H1 (cell line): ENCODE data around the gene CD48. TPM values are rescaled to one million over a fixed set of nuclear protein-coding genes. Genes with fewer than 3 reads are reported as not detected.

ENCODE experiments used
- CTCF ChIA-PET: fragments of 300-600 bp; sonication (Branson Sonifier 250); formaldehyde crosslinking; loops from one replicate; lab custom pipeline; 2021; ENCODE audit not compliant: partially characterized antibody; lab: Charles Lee
- POLR2A ChIA-PET: fragments of 300-600 bp; sonication (Branson Sonifier 250); formaldehyde crosslinking; loops from one replicate; lab custom pipeline; 2021; ENCODE audit warnings: inconsistent platforms; ENCODE audit not compliant: partially characterized antibody; lab: Charles Lee
- DNase-seq, 2 experiments: peaks; one replicate each; pipeline versions ENCODE4 v3.0.0 to v3.0.0-alpha.2; 2010 to 2022; ENCODE audit warnings: low spot score in 2 of 2, low read depth in 1 of 2, mixed read lengths in 1 of 2
- FAIRE-seq: peaks from 2 replicates; lab custom pipeline; 2011; peaks lifted over from hg19 to GRCh38; lab: Jason Lieb, UNC
- H2AFZ ChIP-seq: 2 replicates; pipeline ENCODE4 v1.8.1; 2012; ENCODE audit warnings: low read length, inconsistent platforms
- H2AK5ac ChIP-seq: 2 replicates; pipeline ENCODE4 v1.6.1; 2013; ENCODE audit warnings: low read depth, low read length
- H2BK120ac ChIP-seq: replicated peaks from 2 replicates; pipeline ENCODE3; 2013; ENCODE audit warnings: low read depth, low read length, inconsistent platforms
- H2BK12ac ChIP-seq: 2 replicates; pipeline ENCODE4 v1.6.1; 2013; ENCODE audit warnings: low read depth, low read length
- H2BK15ac ChIP-seq: 2 replicates; pipeline ENCODE4 v1.6.1; 2013; ENCODE audit warnings: low read length
- H2BK20ac ChIP-seq: 2 replicates; pipeline ENCODE4 v1.6.1; 2013; ENCODE audit warnings: low read length
- H2BK5ac ChIP-seq: 2 replicates; pipeline ENCODE4 v1.6.1; 2013; ENCODE audit warnings: low read depth, low read length
- H3K14ac ChIP-seq: 2 replicates; pipeline ENCODE4 v1.6.1; 2013; ENCODE audit warnings: inconsistent platforms; ENCODE audit not compliant: insufficient read length
- H3K18ac ChIP-seq: 2 replicates; pipeline ENCODE4 v1.6.1; 2013; ENCODE audit warnings: low read length; ENCODE audit errors: extremely low read depth
- H3K23ac ChIP-seq: 2 replicates; pipeline ENCODE4 v1.6.1; 2013; ENCODE audit warnings: inconsistent platforms; ENCODE audit not compliant: insufficient read length
- H3K23me2 ChIP-seq: 2 replicates; pipeline ENCODE4 v1.6.1; 2013; ENCODE audit warnings: low read depth, low read length
- H3K27ac ChIP-seq: 2 replicates; pipeline ENCODE4 v1.6.1; 2011; ENCODE audit warnings: low read depth, low read length, inconsistent platforms
- H3K27me3 ChIP-seq, 4 experiments: replicated peaks in 1 of 4; 1 replicate in 1 of 4; 2 replicates in 3 of 4; pipeline versions ENCODE4 v1.6.1 to v1.8.1; 2011 to 2013; ENCODE audit warnings: low read length in 3 of 4, mild to moderate bottlenecking in 3 of 4, inconsistent platforms in 2 of 4, mixed read lengths in 2 of 4, moderate library complexity in 1 of 4; ENCODE audit not compliant: control insufficient read depth in 3 of 4, insufficient read depth in 3 of 4; ENCODE audit errors: extremely low read depth in 1 of 4
- H3K36me3 ChIP-seq, 4 experiments: 2 replicates each; pipeline versions ENCODE4 v1.6.1 to v1.8.1; 2011 to 2013; ENCODE audit warnings: mild to moderate bottlenecking in 4 of 4, low read length in 3 of 4, moderate library complexity in 2 of 4, control low read depth in 1 of 4, inconsistent platforms in 1 of 4; ENCODE audit not compliant: insufficient read depth in 4 of 4, control insufficient read depth in 2 of 4
- H3K4ac ChIP-seq: replicated peaks from 2 replicates; pipeline ENCODE3; 2013; ENCODE audit warnings: low read length, low read depth, mixed read lengths, inconsistent platforms; ENCODE audit not compliant: insufficient read length
- H3K4me1 ChIP-seq, 4 experiments: replicated peaks in 1 of 4; 1 replicate in 1 of 4; 2 replicates in 3 of 4; pipeline versions ENCODE4 v1.6.1 to v1.8.1; 2011 to 2013; ENCODE audit warnings: low read length in 3 of 4, inconsistent platforms in 2 of 4, mixed read lengths in 1 of 4; ENCODE audit not compliant: insufficient read depth in 4 of 4, control insufficient read depth in 3 of 4
- H3K4me2 ChIP-seq, 2 experiments: 2 replicates each; pipeline versions ENCODE4 v1.6.1 to v1.8.1; 2011 to 2013; ENCODE audit warnings: low read depth in 2 of 2, low read length in 2 of 2, control low read depth in 1 of 2, inconsistent platforms in 1 of 2, mild to moderate bottlenecking in 1 of 2; ENCODE audit not compliant: insufficient read depth in 1 of 2
- H3K4me3 ChIP-seq, 4 experiments: fragments of 200-600, 300-600 bp in 1 of 4; sonication (generic), shearing (Covaris generic), sonication (Bioruptor Twin) in 1 of 4; 2 replicates each; pipeline versions ENCODE4 v1.5.1 to v1.8.1; 2011 to 2016; ENCODE audit warnings: low read length in 4 of 4, low read depth in 3 of 4, control low read depth in 2 of 4, inconsistent platforms in 2 of 4, mild to moderate bottlenecking in 2 of 4, mixed read lengths in 1 of 4, moderate library complexity in 1 of 4; ENCODE audit not compliant: insufficient read depth in 2 of 4; ENCODE audit errors: extremely low read depth in 1 of 4
- H3K56ac ChIP-seq: replicated peaks from 2 replicates; pipeline ENCODE3; 2013; ENCODE audit warnings: low read depth, mild to moderate bottlenecking, mixed read lengths, low read length, inconsistent platforms; ENCODE audit not compliant: insufficient read length
- H3K79me1 ChIP-seq: 2 replicates; pipeline ENCODE4 v1.6.1; 2013; ENCODE audit warnings: low read depth, low read length, control low read depth
- H3K79me2 ChIP-seq, 2 experiments: 2 replicates each; pipeline versions ENCODE4 v1.6.1 to v1.8.1; 2012 to 2013; ENCODE audit warnings: low read length in 2 of 2, mild to moderate bottlenecking in 2 of 2, inconsistent platforms in 1 of 2; ENCODE audit not compliant: insufficient read depth in 2 of 2, control insufficient read depth in 1 of 2
- H3K9ac ChIP-seq, 4 experiments: replicated peaks in 1 of 4; 1 replicate in 1 of 4; 2 replicates in 3 of 4; pipeline versions ENCODE4 v1.6.1 to v1.8.1; 2011 to 2013; ENCODE audit warnings: low read depth in 3 of 4, low read length in 3 of 4, control low read depth in 2 of 4, mild to moderate bottlenecking in 2 of 4, moderate library complexity in 2 of 4, inconsistent platforms in 1 of 4; ENCODE audit errors: extremely low read depth in 1 of 4
- H3K9me3 ChIP-seq, 2 experiments: 2 replicates each; pipeline versions ENCODE4 v1.6.1 to v1.8.1; 2012 to 2013; ENCODE audit warnings: mild to moderate bottlenecking in 2 of 2, moderate library complexity in 2 of 2, control low read depth in 1 of 2, inconsistent platforms in 1 of 2, low read depth in 1 of 2, low read length in 1 of 2, mixed read lengths in 1 of 2; ENCODE audit not compliant: insufficient read depth in 2 of 2
- H4K20me1 ChIP-seq, 2 experiments: replicated peaks in 1 of 2; 2 replicates each; pipeline versions ENCODE3 to v1.8.1; 2011 to 2013; ENCODE audit warnings: inconsistent platforms in 2 of 2, low read length in 2 of 2, mild to moderate bottlenecking in 1 of 2; ENCODE audit not compliant: insufficient read depth in 2 of 2, control insufficient read depth in 1 of 2
- H4K5ac ChIP-seq: 2 replicates; pipeline ENCODE4 v1.6.1; 2013; ENCODE audit warnings: low read length, low read depth, mixed read lengths, inconsistent platforms; ENCODE audit not compliant: insufficient read length
- H4K8ac ChIP-seq: 2 replicates; pipeline ENCODE4 v1.8.0; 2013; ENCODE audit warnings: mild to moderate bottlenecking, moderate library complexity, low read length, inconsistent platforms; ENCODE audit not compliant: insufficient read depth; ENCODE audit errors: extremely low read depth
- H4K91ac ChIP-seq: replicated peaks from 2 replicates; pipeline ENCODE3; 2013; ENCODE audit warnings: low read length, mixed read lengths, inconsistent platforms; ENCODE audit not compliant: insufficient read length
- E2F6 ChIP-seq: IDR thresholded peaks from 2 replicates; pipeline ENCODE4 v1.6.1; 2012; ENCODE audit warnings: inconsistent platforms
- EGR1 ChIP-seq: IDR thresholded peaks from 2 replicates; pipeline ENCODE4 v1.6.1; 2011; ENCODE audit warnings: low read depth, low read length, borderline replicate concordance
- EP300 ChIP-seq, 2 experiments: IDR thresholded peaks; 1 replicate in 1 of 2; 2 replicates in 1 of 2; pipeline ENCODE4 v1.6.1; 2011 to 2012; ENCODE audit warnings: low read depth in 2 of 2, low read length in 2 of 2, mild to moderate bottlenecking in 2 of 2, borderline replicate concordance in 1 of 2, inconsistent platforms in 1 of 2, moderate library complexity in 1 of 2
- POLR2A ChIP-seq, 2 experiments: IDR thresholded peaks; 1 replicate in 1 of 2; 2 replicates in 1 of 2; pipeline ENCODE4 v1.6.1; 2011; ENCODE audit warnings: low read depth in 2 of 2, low read length in 2 of 2, mild to moderate bottlenecking in 2 of 2; ENCODE audit errors: control extremely low read depth in 1 of 2
- POU5F1 ChIP-seq: IDR thresholded peaks from 2 replicates; pipeline ENCODE4 v1.6.1; 2011; ENCODE audit warnings: low read depth, mild to moderate bottlenecking, low read length, moderate library complexity
- RBBP5 ChIP-seq: IDR thresholded peaks from 2 replicates; pipeline ENCODE4 v1.7.1; 2012; ENCODE audit warnings: low read depth, mild to moderate bottlenecking, inconsistent platforms, low read length, moderate library complexity, borderline replicate concordance
- SIN3A ChIP-seq, 2 experiments: IDR thresholded peaks in 1 of 2; conservative IDR thresholded peaks in 1 of 2; 2 replicates each; pipeline ENCODE4 v1.6.1; 2011 to 2012; ENCODE audit warnings: low read length in 2 of 2, improper control_type of control experiment in 1 of 2, low read depth in 1 of 2, mild to moderate bottlenecking in 1 of 2
- SP2 ChIP-seq: IDR thresholded peaks from 2 replicates; pipeline ENCODE4 v1.6.1; 2012; ENCODE audit warnings: mild to moderate bottlenecking, low read length, inconsistent platforms
- SUZ12 ChIP-seq: fragments of 200-600 bp; sonication (generic); IDR thresholded peaks from 2 replicates; pipeline ENCODE4 v1.6.1; 2012; ENCODE audit warnings: mild to moderate bottlenecking, inconsistent platforms, low read length, moderate library complexity, mixed read lengths
- TAF7 ChIP-seq: optimal IDR thresholded peaks from 2 replicates; pipeline ENCODE3; 2011; ENCODE audit warnings: low read depth, mild to moderate bottlenecking, inconsistent platforms, low read length, moderate library complexity, borderline replicate concordance
- TBP ChIP-seq: IDR thresholded peaks from 2 replicates; pipeline ENCODE4 v1.6.1; 2011; ENCODE audit warnings: low read depth, low read length, improper control_type of control experiment
- WGBS, 2 experiments: shearing (Covaris generic) in 1 of 2; methylation state at CpG; one replicate each; pipeline versions ENCODE4 v1.1.6 to v1.1.7; 2013 to 2015; ENCODE audit warnings: low lambda C conversion rate in 2 of 2, mixed read lengths in 2 of 2, inconsistent platforms in 1 of 2, low coverage in 1 of 2, missing lambda C conversion rate in 1 of 2; ENCODE audit not compliant: insufficient replicate concordance in 2 of 2, insufficient coverage in 1 of 2, insufficient read length in 1 of 2; ENCODE audit errors: extremely low coverage in 1 of 2, missing lambda C conversion rate in 1 of 2; 5-methylcytosine and 5-hydroxymethylcytosine counted together
- polyA plus RNA-seq, 7 experiments: library from polyadenylated mRNA; depleted of rRNA in 3 of 7; stranded (reverse) in 5 of 7; unstranded in 2 of 7; fragments of >200 nt in 5 of 7; fragments of 200-250 nt in 2 of 7; gene quantifications; 1 replicate in 5 of 7; 2 replicates in 1 of 7; 4 replicates in 1 of 7; pipeline versions ENCODE4 v1.2.1 to v1.2.3, GENCODE V29; 2011 to 2013; ENCODE audit warnings: missing spikeins in 2 of 7, mixed read lengths in 2 of 7
- total RNA-seq: library from RNA; stranded (reverse); fragmentation: NEBNext Ultra II Directional; extraction: Animal tissue kit (Norgen Biotek cat#: 25700); gene quantifications from 2 replicates; pipeline ENCODE4 v1.2.1, GENCODE V29; 2021

CD48 gene
- total and polyA plus RNA-seq, 2 of the 8 experiments (the other 6 are each of a cell fraction or from before 2014, with no cell fraction given): 0.08 TPM; not detected in 1

DNA sequence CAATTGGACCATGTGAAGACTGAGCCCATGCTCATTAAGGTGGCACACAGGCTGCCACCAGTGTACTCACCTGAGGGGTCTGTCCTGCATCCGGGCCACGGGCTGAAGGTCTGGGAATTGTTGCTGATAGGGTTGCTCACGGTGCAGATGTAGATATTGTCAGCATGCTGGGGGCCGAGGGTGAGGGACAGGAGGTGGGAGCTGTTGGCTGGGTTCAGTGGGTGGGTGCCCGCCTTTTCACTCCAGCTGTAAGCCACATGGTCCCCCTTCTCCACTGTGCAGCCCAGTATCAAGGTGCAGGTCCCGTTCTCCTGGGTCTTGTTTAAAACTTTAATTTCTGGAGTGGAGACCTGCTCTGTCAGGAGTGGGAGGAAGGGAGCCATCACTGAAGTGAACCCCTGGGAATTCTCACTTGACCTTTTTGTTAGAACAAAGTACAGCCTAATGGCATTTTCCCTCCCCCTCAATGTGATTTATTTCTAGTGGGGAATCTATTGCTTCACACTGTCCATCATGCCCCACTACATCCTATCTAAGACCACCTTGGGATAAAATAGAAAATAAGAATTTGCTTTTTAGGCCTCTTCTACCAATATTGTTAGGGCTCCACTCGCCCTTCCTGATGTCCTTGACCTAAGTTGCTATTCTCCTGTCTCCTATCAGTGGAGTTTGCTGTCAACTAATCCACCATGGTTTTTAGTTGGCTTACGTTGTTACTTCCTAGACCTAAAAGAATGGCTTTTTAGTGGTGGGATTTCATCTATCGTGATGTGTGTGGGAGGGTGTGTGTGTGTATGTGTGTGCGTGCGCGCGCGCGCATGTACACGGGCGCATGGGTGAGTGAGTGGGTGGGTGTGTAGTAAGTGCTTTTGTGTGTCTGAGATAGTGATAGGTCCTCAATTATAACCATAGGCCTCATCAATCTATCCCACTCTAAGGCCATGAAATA, 76.8 kb downstream of the CD48 start:
- Histone ChIP-seq H2AFZ (no peak overlapping the region), H2AK5ac (no peak overlapping the region), H2BK120ac (peak overlapping the region; percentile 15), H3K27ac (no peak overlapping the region), H3K14ac (no peak overlapping the region), H4K20me1 (no peaks in the 10 kb centered on the region), H3K9ac (no peak overlapping the region), H3K36me3 (no peaks in the 10 kb centered on the region), H3K23me2 (no peaks in the 10 kb centered on the region), H4K5ac (no peak overlapping the region), H3K4me3 (no peak overlapping the region), H2BK15ac (no peak overlapping the region), H3K18ac (no peak overlapping the region), H2BK5ac (no peak overlapping the region), H3K56ac (no peak overlapping the region), H4K91ac (no peak overlapping the region), H3K4me1 (peaks cover 0 to 3% (median 0%) of the 10 kb centered on the region in 4 experiments; a peak in 1 of 7 replicates), H3K23ac (no peak overlapping the region), H4K8ac (no peak overlapping the region), H3K79me2 (no peaks in the 10 kb centered on the region), H3K9me3 (no peaks in the 10 kb centered on the region), H3K4ac (no peak overlapping the region), H2BK12ac (no peak overlapping the region), H3K4me2 (no peak overlapping the region), H3K27me3 (no peaks in the 10 kb centered on the region), H3K79me1 (no peaks in the 10 kb centered on the region), H2BK20ac (no peak overlapping the region)
- FAIRE-seq: no peak
- CTCF ChIA-PET: interaction anchor here (1.0 kb wide), 1 partner anchor 45 kb away, joined by 3 read pairs; no protein-coding TSS in a partner anchor
- TF ChIP-seq RBBP5: no peak
- TF ChIP-seq EP300 (IDR thresholded peaks at IDR 0.05; ENCODE audit: borderline replicate concordance in 1 of 2, low read depth in 2 of 2, low read length in 2 of 2): no peak
- no peak for TF ChIP-seq POU5F1
- no peak for TF ChIP-seq POLR2A (IDR thresholded peaks at IDR 0.05; ENCODE audit: control extremely low read depth in 1 of 2, low read depth in 2 of 2, low read length in 2 of 2)
- no peak for TF ChIP-seq TBP
- no peak for TF ChIP-seq TAF7
- TF ChIP-seq E2F6: no peak
- TF ChIP-seq SP2: no peak
- TF ChIP-seq SIN3A (conservative IDR thresholded peaks at IDR 0.05 in 1 of 2, IDR thresholded peaks at IDR 0.05 in 1 of 2; ENCODE audit: low read depth in 1 of 2, low read length in 2 of 2): no peak
- no peak for TF ChIP-seq SUZ12
- TF ChIP-seq EGR1: no peak
- DNase-seq: no peak
- WGBS, 2 experiments: 88% methylated on average over 17 of the region's 17 CpGs; no CpG with 5 or more reads in 1 of the 2 experiments
- POLR2A ChIA-PET: interaction anchor here (0.6 kb wide), 1 partner anchor 44 kb away, joined by 3 read pairs; no protein-coding TSS in a partner anchor
